ENCODE data around the gene THG1L.
A peak's percentile ranks its signal among the peaks of the same experiment; 100 is the strongest.

The THG1L gene

GRCh38 chr5:157729858-157730257, 1.4 kb upstream of the THG1L start:
- no peak for DNase-seq

GRCh38 chr5:157730900-157731271, 334 bp upstream of the THG1L start:
- DNase-seq: no peak

- no peak for DNase-seq
These were observed 902 bp downstream of the THG1L start for GRCh38 chr5:157732130-157732514.

- no peak for DNase-seq
These were observed 1.5 kb downstream of the THG1L start for GRCh38 chr5:157732596-157733262.

- no peak for DNase-seq
These were observed 3.2 kb downstream of the THG1L start for GRCh38 chr5:157734436-157734835.

GRCh38 chr5:157735991-157736390, 4.8 kb downstream of the THG1L start:
- no peak for DNase-seq

- no peak for DNase-seq
These were observed 8.4 kb downstream of the THG1L start for GRCh38 chr5:157739388-157740228.

- DNase-seq: no peak
These were observed 9.0 kb downstream of the THG1L start for GRCh38 chr5:157740229-157740610.

- DNase-seq: no peak
These were observed 9.9 kb downstream of the THG1L start for GRCh38 chr5:157741131-157741530.

- peak; percentile 89 for DNase-seq
These were observed 12.2 kb downstream of the THG1L start, which contains the start of gene LSM11 for GRCh38 chr5:157743163-157744050. LSM11 (plus strand) TSS chr5:157743712; CDS start chr5:157743751, 39 bp downstream.

GRCh38 chr5:157744051-157745011, 13.1 kb downstream of the THG1L start:
- DNase-seq: no peak

GRCh38 chr5:157745041-157745456, 13.8 kb downstream of the THG1L start:
- DNase-seq: no peak

GRCh38 chr5:157747173-157747740, 16.0 kb downstream of the THG1L start:
- no peak for DNase-seq

- no peak for DNase-seq
These were observed 16.8 kb downstream of the THG1L start for GRCh38 chr5:157747766-157748700.

- DNase-seq: no peak
These were observed 17.7 kb downstream of the THG1L start for GRCh38 chr5:157748760-157749461.

- no peak for DNase-seq
These were observed 18.2 kb downstream of the THG1L start for GRCh38 chr5:157749462-157749799.

- no peak for DNase-seq
These were observed 19.1 kb downstream of the THG1L start for GRCh38 chr5:157750320-157750719.

- DNase-seq: no peak
These were observed 24.9 kb downstream of the THG1L start for GRCh38 chr5:157756122-157756521.

- no peak for DNase-seq
These were observed 27.5 kb downstream of the THG1L start for GRCh38 chr5:157758706-157759105.
